Trophoblast cell (in vitro differentiated cells and primary cell): ENCODE results near the gene CHST11.
A peak's percentile ranks its signal among the peaks of the same experiment; 100 is the strongest.

Experiments used
- DNase-seq, 2 donors: peaks; one replicate each; pipeline ENCODE4 v3.0.0-alpha.2; 2016
- H2AFZ ChIP-seq: 2 replicates; pipeline ENCODE4 v1.6.1; 2013; ENCODE audit warnings: low read length, moderate library complexity, mild to moderate bottlenecking; ENCODE audit not compliant: insufficient read depth, poor library complexity
- H2AK5ac ChIP-seq: 2 replicates; pipeline ENCODE4 v1.6.1; 2013; ENCODE audit warnings: mild to moderate bottlenecking, low read length
- H2BK120ac ChIP-seq: 2 replicates; pipeline ENCODE4 v1.6.1; 2013; ENCODE audit warnings: low read length, mild to moderate bottlenecking, moderate library complexity; ENCODE audit not compliant: insufficient read depth, poor library complexity
- H2BK12ac ChIP-seq: 2 replicates; pipeline ENCODE4 v1.6.1; 2013; ENCODE audit warnings: mild to moderate bottlenecking, low read length, moderate library complexity
- H2BK5ac ChIP-seq: 2 replicates; pipeline ENCODE4 v1.6.1; 2013; ENCODE audit warnings: low read length, low read depth, moderate library complexity, mild to moderate bottlenecking; ENCODE audit not compliant: poor library complexity
- H3K14ac ChIP-seq: 2 replicates; pipeline ENCODE4 v1.6.1; 2013; ENCODE audit warnings: mild to moderate bottlenecking, low read length
- H3K18ac ChIP-seq: 2 replicates; pipeline ENCODE4 v1.6.1; 2013; ENCODE audit warnings: mild to moderate bottlenecking, low read length
- H3K23ac ChIP-seq: 2 replicates; pipeline ENCODE4 v1.6.1; 2013; ENCODE audit warnings: low read length
- H3K27ac ChIP-seq: 2 replicates; pipeline ENCODE4 v1.5.1; 2013; ENCODE audit warnings: low read depth, mild to moderate bottlenecking, inconsistent platforms, low read length, moderate library complexity
- H3K27me3 ChIP-seq: 2 replicates; pipeline ENCODE4 v1.6.1; 2013; ENCODE audit warnings: inconsistent platforms, mild to moderate bottlenecking, low read length, moderate library complexity; ENCODE audit not compliant: insufficient read depth
- H3K36me3 ChIP-seq, 2 experiments: 1 replicate in 1 of 2; 2 replicates in 1 of 2; pipeline ENCODE4 v1.6.1; 2013; ENCODE audit warnings: low read length in 2 of 2, mild to moderate bottlenecking in 2 of 2, moderate library complexity in 1 of 2; ENCODE audit not compliant: insufficient read depth in 2 of 2, control insufficient read depth in 1 of 2
- H3K4ac ChIP-seq: 2 replicates; pipeline ENCODE4 v1.6.1; 2013; ENCODE audit warnings: low read depth, mild to moderate bottlenecking, low read length, moderate library complexity
- H3K4me1 ChIP-seq, 2 experiments: 1 replicate in 1 of 2; 2 replicates in 1 of 2; pipeline ENCODE4 v1.6.1; 2013; ENCODE audit warnings: low read length in 2 of 2, mild to moderate bottlenecking in 2 of 2, moderate library complexity in 1 of 2; ENCODE audit not compliant: insufficient read depth in 2 of 2, control insufficient read depth in 1 of 2
- H3K4me2 ChIP-seq: 2 replicates; pipeline ENCODE4 v1.6.1; 2013; ENCODE audit warnings: inconsistent platforms, mild to moderate bottlenecking, low read length, moderate library complexity
- H3K4me3 ChIP-seq: 2 replicates; pipeline ENCODE4 v1.5.1; 2013; ENCODE audit warnings: mild to moderate bottlenecking, low read depth, low read length, inconsistent platforms
- H3K79me1 ChIP-seq: one replicate; pipeline ENCODE4 v1.6.1; 2013; ENCODE audit warnings: low read length
- H3K79me2 ChIP-seq: 2 replicates; pipeline ENCODE4 v1.6.1; 2013; ENCODE audit warnings: low read length, mild to moderate bottlenecking; ENCODE audit not compliant: control insufficient read depth, insufficient read depth, poor library complexity
- H3K9ac ChIP-seq: 2 replicates; pipeline ENCODE4 v1.6.1; 2013; ENCODE audit warnings: mild to moderate bottlenecking, low read length
- H3K9me3 ChIP-seq: 2 replicates; pipeline ENCODE4 v1.6.1; 2013; ENCODE audit warnings: low read depth, mild to moderate bottlenecking, control low read depth, inconsistent platforms, low read length; ENCODE audit not compliant: insufficient read depth
- H4K12ac ChIP-seq: 2 replicates; pipeline ENCODE4 v1.6.1; 2013; ENCODE audit warnings: low read depth, mild to moderate bottlenecking, low read length, moderate library complexity
- H4K8ac ChIP-seq: 2 replicates; pipeline ENCODE4 v1.6.1; 2013; ENCODE audit warnings: low read depth, mild to moderate bottlenecking, low read length, moderate library complexity
- H4K91ac ChIP-seq: one replicate; pipeline ENCODE4 v1.6.1; 2013; ENCODE audit warnings: low read depth, mild to moderate bottlenecking, low read length, moderate library complexity
- WGBS: extraction: QIAGEN DNeasy Blood & Tissue Kit; methylation state at CpG from one replicate; pipeline ENCODE4 v1.1.7; 2013; ENCODE audit warnings: missing lambda C conversion rate; ENCODE audit not compliant: insufficient read length, insufficient coverage; ENCODE audit errors: extremely low coverage; 5-methylcytosine and 5-hydroxymethylcytosine counted together

CHST11 gene

GRCh38 chr12:104454997-104455396, 1.8 kb upstream of the CHST11 start:
- Histone ChIP-seq H3K4me1 (peaks cover 4 to 13% of the 10 kb centered on the region in 2 experiments), H2AFZ (no peak overlapping the region), H4K12ac (no peak overlapping the region), H3K79me1 (peaks cover 20% of the 10 kb centered on the region), H4K91ac (no peak overlapping the region), H3K4me2 (no peak overlapping the region), H3K9me3 (no peaks in the 10 kb centered on the region), H3K23ac (no peak overlapping the region), H3K27ac (no peak overlapping the region), H2BK5ac (no peak overlapping the region), H2BK120ac (no peak overlapping the region), H2AK5ac (no peak overlapping the region), H2BK12ac (no peak overlapping the region), H3K36me3 (no peaks in the 10 kb centered on the region), H3K79me2 (peaks cover 17% of the 10 kb centered on the region), H3K14ac (no peak overlapping the region), H3K4ac (no peak overlapping the region), H4K8ac (no peak overlapping the region), H3K18ac (no peak overlapping the region), H3K4me3 (no peak overlapping the region), H3K27me3 (no peaks in the 10 kb centered on the region), H3K9ac (no peak overlapping the region)
- WGBS = no CpG with 5 or more reads among the region's 1 CpG
- peak; percentile 65 for DNase-seq

GRCh38 chr12:104455578-104456416, 951 bp upstream of the CHST11 start:
- Histone ChIP-seq H4K8ac (no peak overlapping the region), H3K9ac (no peak overlapping the region), H3K4ac (peak overlapping the region; percentile 16), H3K4me3 (peak overlapping the region; percentile 89), H2BK12ac (peak overlapping the region; percentile 70), H3K9me3 (no peaks in the 10 kb centered on the region), H3K79me2 (peaks cover 17% of the 10 kb centered on the region), H3K18ac (no peak overlapping the region), H3K36me3 (no peaks in the 10 kb centered on the region), H3K23ac (no peak overlapping the region), H3K4me2 (peak overlapping the region; percentile 72), H3K27ac (no peak overlapping the region), H3K14ac (peak overlapping the region; percentile 36), H4K12ac (no peak overlapping the region), H2AK5ac (no peak overlapping the region), H4K91ac (peak overlapping the region; percentile 31), H3K4me1 (peaks cover 4 to 15% of the 10 kb centered on the region in 2 experiments), H3K79me1 (peaks cover 20% of the 10 kb centered on the region), H2AFZ (peak overlapping the region; percentile 61), H3K27me3 (no peaks in the 10 kb centered on the region), H2BK120ac (peak overlapping the region; percentile 38), H2BK5ac (peak overlapping the region; percentile 24)
- no peak for DNase-seq
- WGBS = no CpG with 5 or more reads among the region's 9 CpGs

GRCh38 chr12:104456950-104457745, 400 bp downstream of the CHST11 start:
- peaks cover 9 to 20% of the 10 kb centered on the region in 2 experiments for H3K4me1 ChIP-seq
- no peak overlapping the region for H2AK5ac ChIP-seq
- no peaks in the 10 kb centered on the region for H3K36me3 ChIP-seq
- no peaks in the 10 kb centered on the region for H3K9me3 ChIP-seq
- H3K18ac ChIP-seq = peak overlapping the region; percentile 75
- H2BK5ac ChIP-seq = peak overlapping the region; percentile 77
- H2BK12ac ChIP-seq = peak overlapping the region; percentile 19
- peak overlapping the region; percentile 77 for H3K4ac ChIP-seq
- peak overlapping the region; percentile 89 for H3K4me3 ChIP-seq
- peak overlapping the region; percentile 79 for H3K14ac ChIP-seq
- peak overlapping the region; percentile 38 for H4K91ac ChIP-seq
- H4K8ac ChIP-seq = peak overlapping the region; percentile 81
- no peaks in the 10 kb centered on the region for H3K27me3 ChIP-seq
- no peak overlapping the region for H3K23ac ChIP-seq
- H3K27ac ChIP-seq = peak overlapping the region; percentile 84
- H3K4me2 ChIP-seq = peak overlapping the region; percentile 72
- no CpG with 5 or more reads among the region's 71 CpGs for WGBS
- H3K9ac ChIP-seq = peak overlapping the region; percentile 76
- peak; percentile 72 to 79 for DNase-seq
- H3K79me2 ChIP-seq = peaks cover 17% of the 10 kb centered on the region
- H2AFZ ChIP-seq = peak overlapping the region; percentile 69
- H4K12ac ChIP-seq = peak overlapping the region; percentile 39
- H3K79me1 ChIP-seq = peaks cover 20% of the 10 kb centered on the region
- peak overlapping the region; percentile 87 for H2BK120ac ChIP-seq
